ENCODE results near the gene CGNL1.

The CGNL1 gene

GRCh38 chr15:57375827-57376695 lies at the start of gene CGNL1:
Gene CGNL1 (plus strand): TSS chr15:57376505. CDS start chr15:57438000, 61,495 bp downstream.
- DNase-seq (ENCODE audit: low read depth, low spot score) = no peak

- no peak for DNase-seq (ENCODE audit: low read depth, low spot score)
These were observed 48.3 kb upstream of the CGNL1 start for GRCh38 chr15:57327985-57328471.

GRCh38 chr15:57328479-57328878 lies 47.8 kb upstream of the CGNL1 start:
- no peak for DNase-seq (ENCODE audit: low read depth, low spot score)

GRCh38 chr15:57328897-57329296 lies 47.4 kb upstream of the CGNL1 start:
- no peak for DNase-seq (ENCODE audit: low read depth, low spot score)

GRCh38 chr15:57329582-57330367 lies 46.5 kb upstream of the CGNL1 start:
- no peak for DNase-seq (ENCODE audit: low read depth, low spot score)

- no peak for DNase-seq (ENCODE audit: low read depth, low spot score)
These were observed 45.5 kb upstream of the CGNL1 start for GRCh38 chr15:57330619-57331340.

- DNase-seq (ENCODE audit: low read depth, low spot score) = no peak
These were observed 44.0 kb upstream of the CGNL1 start for GRCh38 chr15:57332326-57332725.

- no peak for DNase-seq (ENCODE audit: low read depth, low spot score)
These were observed 42.8 kb upstream of the CGNL1 start for GRCh38 chr15:57333487-57333886.

- no peak for DNase-seq (ENCODE audit: low read depth, low spot score)
These were observed 42.0 kb upstream of the CGNL1 start for GRCh38 chr15:57334257-57334656.

- no peak for DNase-seq (ENCODE audit: low read depth, low spot score)
These were observed 41.0 kb upstream of the CGNL1 start for GRCh38 chr15:57335293-57335715.

GRCh38 chr15:57335719-57336118 lies 40.6 kb upstream of the CGNL1 start:
- no peak for DNase-seq (ENCODE audit: low read depth, low spot score)

- no peak for DNase-seq (ENCODE audit: low read depth, low spot score)
These were observed 38.4 kb upstream of the CGNL1 start for GRCh38 chr15:57337868-57338411.

GRCh38 chr15:57339321-57339720 lies 37.0 kb upstream of the CGNL1 start:
- no peak for DNase-seq (ENCODE audit: low read depth, low spot score)

- no peak for DNase-seq (ENCODE audit: low read depth, low spot score)
These were observed 35.5 kb upstream of the CGNL1 start for GRCh38 chr15:57340682-57341259.

- no peak for DNase-seq (ENCODE audit: low read depth, low spot score)
These were observed 33.3 kb upstream of the CGNL1 start for GRCh38 chr15:57343048-57343447.

- no peak for DNase-seq (ENCODE audit: low read depth, low spot score)
These were observed 32.8 kb upstream of the CGNL1 start for GRCh38 chr15:57343498-57343897.

- no peak for DNase-seq (ENCODE audit: low read depth, low spot score)
These were observed 32.0 kb upstream of the CGNL1 start for GRCh38 chr15:57344282-57344681.

- no peak for DNase-seq (ENCODE audit: low read depth, low spot score)
These were observed 30.7 kb upstream of the CGNL1 start for GRCh38 chr15:57345584-57345983.

- DNase-seq (ENCODE audit: low read depth, low spot score) = no peak
These were observed 28.2 kb upstream of the CGNL1 start for GRCh38 chr15:57348081-57348480.

- no peak for DNase-seq (ENCODE audit: low read depth, low spot score)
These were observed 23.6 kb upstream of the CGNL1 start for GRCh38 chr15:57352535-57353316.
